ENCODE data around the gene GKAP1. TPM values are rescaled to one million over a fixed set of nuclear protein-coding genes. Genes with fewer than 3 reads are reported as not detected.

The GKAP1 gene
- polyA plus RNA-seq, 2 of the 4 experiments (the other 2 are of a cell fraction) = 6.5 to 16.1 TPM

GRCh38 chr9:83708515-83709158 lies 108.9 kb downstream of the GKAP1 start:
- peak overlapping the region; percentile 78 for H3K4me2 ChIP-seq
- H3K4me3 ChIP-seq = peak overlapping the region; percentile 76
- FAIRE-seq = no peak
- TF ChIP-seq RNF2 (IDR thresholded peaks at IDR 0.05; ENCODE audit: borderline replicate concordance, low read depth) (no peak), USF2 (IDR thresholded peaks at IDR 0.05) (no peak), E2F6 (IDR thresholded peaks at IDR 0.05; ENCODE audit: borderline replicate concordance, low read depth) (peak; percentile 3; the same call in 1 of the 2 replicates), CTCF (IDR thresholded peaks at IDR 0.05) (peak; percentile 42), ZC3H11A (IDR thresholded peaks at IDR 0.05) (no peak), RAD21 (conservative IDR thresholded peaks at IDR 0.05 in 1 of 2, IDR thresholded peaks at IDR 0.05 in 1 of 2) (0 out of 5 replicates have a peak, but pooled peaks of 1 of the 2 experiments have one; percentile 12), BHLHE40 (IDR thresholded peaks at IDR 0.05; ENCODE audit: low read depth, low read length) (peak; percentile 49; the same call in 1 of the 2 replicates), HOXB5 (CRISPR knock-in tag; IDR thresholded peaks at IDR 0.05) (peak; percentile 54; the same call in 1 of the 2 replicates), HES2 (IDR thresholded peaks at IDR 0.05) (no peak), FOXS1 (CRISPR knock-in tag; IDR thresholded peaks at IDR 0.05) (no peak), JUN (IDR thresholded peaks at IDR 0.05) (no peak), BCL3 (IDR thresholded peaks at IDR 0.05) (no peak), HOXB13 (CRISPR knock-in tag; IDR thresholded peaks at IDR 0.05; ENCODE audit: low read depth) (no peak), CBX8 (IDR thresholded peaks at IDR 0.05) (no peak), POLR2AphosphoS2 (conservative IDR thresholded peaks at IDR 0.05; ENCODE audit: low read length) (no peak), HEYL (CRISPR knock-in tag; IDR thresholded peaks at IDR 0.05) (no peak), PBX3 (IDR thresholded peaks at IDR 0.05) (no peak), HOXA7 (CRISPR knock-in tag; IDR thresholded peaks at IDR 0.05) (no peak), KDM5A (IDR thresholded peaks at IDR 0.05) (no peak), CEBPB (IDR thresholded peaks at IDR 0.05) (peak in 1 of 2 experiments; percentile 35; a peak in 1 of 4 replicates), TP53 (CRISPR knock-in tag; IDR thresholded peaks at IDR 0.05) (0 out of 2 replicates have a peak, but pooled peaks have one; percentile 11), CHD4 (IDR thresholded peaks at IDR 0.05; ENCODE audit: borderline replicate concordance) (no peak)
- WGBS (ENCODE audit: missing lambda C conversion rate) = 19% methylated on average over 20 of the region's 20 CpGs
- peak; percentile 70 to 73 for DNase-seq (ENCODE audit: low read depth in 1 of 2, low spot score in 1 of 2)
- ChIA-PET CTCF (interaction anchor here (0.7 to 1.6 kb wide), 7 partner anchors 7 to 204 kb away, joined by 3 to 4 read pairs (median 3); no protein-coding TSS in a partner anchor), POLR2A (interaction anchor here (0.6 to 1.7 kb wide), 17 partner anchors 8 to 489 kb away, joined by 3 to 12 read pairs (median 4); partner anchors contain the start of genes IDNK and KIF27)
- peak overlapping the region; percentile 94 to 100 for H3K27ac ChIP-seq
- peak; percentile 73 to 79 for ATAC-seq
- no peaks in the 10 kb centered on the region for H3K9me3 ChIP-seq
- H3K4me1 ChIP-seq = peaks cover 11% of the 10 kb centered on the region; the same call in 1 of the 3 replicates

Measured in A549 (cell line).